Kidney (tissue), 14 donors: ENCODE measurements around the gene CKAP2L. TPM values are rescaled to one million over a fixed set of nuclear protein-coding genes. Genes with fewer than 3 reads are reported as not detected.

Source experiments
- DNase-seq, 5 donors: peaks; one replicate each; pipeline ENCODE4 v3.0.0-alpha.2; 2013 to 2020
- FAIRE-seq: peaks from 2 replicates; lab custom pipeline; 2012; peaks lifted over from hg19 to GRCh38; lab: Jason Lieb, UNC
- H3K27ac ChIP-seq, 2 donors: one replicate each; pipeline ENCODE4 v1.7.0; 2013; ENCODE audit warnings: low read depth in 2 of 2, low read length in 2 of 2, inconsistent platforms in 1 of 2
- H3K27me3 ChIP-seq: one replicate; pipeline ENCODE4 v1.7.1; 2013; ENCODE audit warnings: low read length, inconsistent platforms; ENCODE audit not compliant: control insufficient read depth, insufficient read depth
- H3K36me3 ChIP-seq, 3 donors: one replicate each; pipeline versions ENCODE4 v1.7.0 to v1.7.1; 2013; ENCODE audit warnings: low read length in 3 of 3, control low read depth in 1 of 3, inconsistent platforms in 1 of 3; ENCODE audit not compliant: insufficient read depth in 3 of 3, control insufficient read depth in 2 of 3
- H3K4me1 ChIP-seq, 3 donors: one replicate each; pipeline versions ENCODE4 v1.7.0 to v1.7.1; 2013; ENCODE audit warnings: low read length in 3 of 3, inconsistent platforms in 1 of 3, low read depth in 1 of 3; ENCODE audit not compliant: control insufficient read depth in 2 of 3, insufficient read depth in 2 of 3
- H3K4me3 ChIP-seq, 3 donors: one replicate each; pipeline versions ENCODE4 v1.7.0 to v1.8.1; 2013; ENCODE audit warnings: low read length in 3 of 3, control low read depth in 1 of 3, inconsistent platforms in 1 of 3
- H3K9ac ChIP-seq, 3 donors: one replicate each; pipeline versions ENCODE4 v1.7.0 to v1.7.1; 2013; ENCODE audit warnings: low read length in 3 of 3, control low read depth in 1 of 3, inconsistent platforms in 1 of 3
- H3K9me3 ChIP-seq, 3 donors: one replicate each; pipeline versions ENCODE4 v1.7.0 to v1.7.1; 2013; ENCODE audit warnings: low read length in 3 of 3, control low read depth in 1 of 3, inconsistent platforms in 1 of 3; ENCODE audit not compliant: control insufficient read depth in 2 of 3, insufficient read depth in 1 of 3
- intact Hi-C: fragments of 100-400 bp; cut with DNase I; formaldehyde crosslinking; loops from one replicate; pipeline ENCODE4 v1.11.1; 2022
- polyA plus RNA-seq: library from polyadenylated mRNA; stranded (reverse); fragments of 350-450 nt; fragmentation: Illumina TruSeq; extraction: RNeasy Lipid Tissue Mini Kit (QIAGEN cat#74804); gene quantifications from one replicate; pipeline ENCODE4 v1.2.3, GENCODE V29; 2014; ENCODE audit warnings: low read depth, low replicate concordance; ENCODE audit not compliant: insufficient read depth
- total RNA-seq: library from RNA; stranded (reverse); fragmentation: NEBNext Ultra II Directional; extraction: Animal tissue kit (Norgen Biotek cat#: 25700); gene quantifications from one replicate; pipeline ENCODE4 v1.2.1, GENCODE V29; 2021
- TF ChIP-seq, protein P1 (sequence below): IDR thresholded peaks from 3 replicates; pipeline ENCODE4 v1.5.1; 2012; ENCODE audit warnings: mild to moderate bottlenecking, moderate library complexity, borderline replicate concordance; ENCODE audit not compliant: insufficient read depth; ENCODE audit errors: extremely low read depth
- donor health status: control.
- donor health status: control.
- donor health status: control.
- donor health status: control.
- donor health status: control.
- donor health status: DM: yes; HTN: yes; CAD: no.
- donor health status: Normal renal cell carcinoma (clear cell type).

CKAP2L gene
- total and polyA plus RNA-seq, 2 donors from 2014 or later, result 0.88 TPM; not detected in 1

DNA sequence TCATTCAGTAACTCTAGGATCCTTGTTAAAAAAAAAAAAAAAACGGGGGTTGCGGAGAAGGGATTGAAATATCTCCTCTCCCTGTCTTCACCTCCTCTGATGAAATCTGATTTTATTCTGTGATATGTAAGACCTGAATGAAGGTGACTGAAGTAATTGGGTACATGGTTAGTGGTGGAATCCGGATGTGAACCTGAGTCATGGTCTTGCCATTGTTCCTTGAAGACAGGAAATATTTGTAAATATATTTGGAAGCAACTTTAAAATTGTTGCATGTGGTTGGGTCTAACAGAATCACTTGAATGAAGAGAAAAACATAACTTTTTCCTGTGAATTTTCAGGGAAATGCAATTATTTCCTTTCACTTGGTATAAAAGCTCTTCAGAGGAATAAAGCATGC, 22.9 kb upstream of the CKAP2L start:
- intact Hi-C loops, result no loop called here
- no peaks in the 10 kb centered on the region for H3K9me3 ChIP-seq
- H3K4me1 ChIP-seq, result no peaks in the 10 kb centered on the region
- TF ChIP-seq, protein P1, sequence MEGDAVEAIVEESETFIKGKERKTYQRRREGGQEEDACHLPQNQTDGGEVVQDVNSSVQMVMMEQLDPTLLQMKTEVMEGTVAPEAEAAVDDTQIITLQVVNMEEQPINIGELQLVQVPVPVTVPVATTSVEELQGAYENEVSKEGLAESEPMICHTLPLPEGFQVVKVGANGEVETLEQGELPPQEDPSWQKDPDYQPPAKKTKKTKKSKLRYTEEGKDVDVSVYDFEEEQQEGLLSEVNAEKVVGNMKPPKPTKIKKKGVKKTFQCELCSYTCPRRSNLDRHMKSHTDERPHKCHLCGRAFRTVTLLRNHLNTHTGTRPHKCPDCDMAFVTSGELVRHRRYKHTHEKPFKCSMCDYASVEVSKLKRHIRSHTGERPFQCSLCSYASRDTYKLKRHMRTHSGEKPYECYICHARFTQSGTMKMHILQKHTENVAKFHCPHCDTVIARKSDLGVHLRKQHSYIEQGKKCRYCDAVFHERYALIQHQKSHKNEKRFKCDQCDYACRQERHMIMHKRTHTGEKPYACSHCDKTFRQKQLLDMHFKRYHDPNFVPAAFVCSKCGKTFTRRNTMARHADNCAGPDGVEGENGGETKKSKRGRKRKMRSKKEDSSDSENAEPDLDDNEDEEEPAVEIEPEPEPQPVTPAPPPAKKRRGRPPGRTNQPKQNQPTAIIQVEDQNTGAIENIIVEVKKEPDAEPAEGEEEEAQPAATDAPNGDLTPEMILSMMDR, result no peak
- H3K36me3 ChIP-seq, result no peaks in the 10 kb centered on the region
- H3K27me3 ChIP-seq, result no peaks in the 10 kb centered on the region
- no peak overlapping the region for H3K9ac ChIP-seq
- DNase-seq (no peak), FAIRE-seq (no peak)
- no peak overlapping the region for H3K4me3 ChIP-seq
- no peak overlapping the region for H3K27ac ChIP-seq

- FAIRE-seq (no peak), DNase-seq (no peak)
- H3K4me3 ChIP-seq, result no peak within 1 kb of the TSS
- no peaks in the 10 kb centered on the region for H3K36me3 ChIP-seq
- no peaks in the 10 kb centered on the region for H3K9me3 ChIP-seq
- H3K27ac ChIP-seq, result no peak within 1 kb of the TSS
- no peaks in the 10 kb centered on the region for H3K4me1 ChIP-seq
- no peaks in the 10 kb centered on the region for H3K27me3 ChIP-seq
- no peak within 1 kb of the TSS for H3K9ac ChIP-seq
- intact Hi-C loops, result no loop called here
- TF ChIP-seq, protein P1, result no peak
Measured at GRCh38 chr2:112784199-112785189, 20.1 kb upstream of the CKAP2L start, which contains the start of gene IL1A. Gene IL1A (minus strand): TSS chr2:112784493. CDS start chr2:112783770, 723 bp downstream.

GRCh38 chr2:112783187-112783714, 18.8 kb upstream of the CKAP2L start:
- FAIRE-seq (no peak), DNase-seq (no peak)
- no peaks in the 10 kb centered on the region for H3K9me3 ChIP-seq
- H3K4me3 ChIP-seq, result no peak overlapping the region
- H3K4me1 ChIP-seq, result no peaks in the 10 kb centered on the region
- H3K27me3 ChIP-seq, result no peaks in the 10 kb centered on the region
- no peaks in the 10 kb centered on the region for H3K36me3 ChIP-seq
- H3K27ac ChIP-seq, result no peak overlapping the region
- intact Hi-C loops, result no loop called here
- H3K9ac ChIP-seq, result no peak overlapping the region
- TF ChIP-seq, protein P1, result no peak
